Heart right ventricle (tissue), 16 donors: ENCODE data around the gene DBNL. TPM values are rescaled to one million over a fixed set of nuclear protein-coding genes. Genes with fewer than 3 reads are reported as not detected.

Experiments used
- ATAC-seq, 8 donors: fragments of 200-7000 bp; cut with Tn5 transposase; one replicate each; pipeline ENCODE4 v1.9.1; 2020; ENCODE audit warnings: mild to moderate bottlenecking in 8 of 8, moderate library complexity in 8 of 8, moderate number of reproducible peaks in 1 of 8
- DNase-seq, 2 donors: peaks; one replicate each; pipeline ENCODE4 v3.0.0-alpha.2; 2020
- H3K27ac ChIP-seq, 10 donors: fragments of 200-600 bp; sonication (generic) in 2 of 10; one replicate each; pipeline versions ENCODE4 v1.5.0 to v1.8.0; 2020 to 2022; ENCODE audit warnings: mild to moderate bottlenecking in 3 of 10
- H3K27me3 ChIP-seq, 7 donors: fragments of 200-600 bp; one replicate each; pipeline ENCODE4 v1.8.0; 2021 to 2022; ENCODE audit warnings: mild to moderate bottlenecking in 2 of 7
- H3K36me3 ChIP-seq, 9 donors: fragments of 200-600 bp; sonication (generic) in 1 of 9; one replicate each; pipeline versions ENCODE4 v1.5.0 to v1.8.0; 2020 to 2022; ENCODE audit warnings: mild to moderate bottlenecking in 2 of 9
- H3K4me1 ChIP-seq, 9 donors: fragments of 200-600 bp; sonication (generic) in 1 of 9; one replicate each; pipeline versions ENCODE4 v1.5.0 to v1.8.0; 2020 to 2022; ENCODE audit warnings: mild to moderate bottlenecking in 4 of 9
- H3K4me3 ChIP-seq, 10 donors: fragments of 200-600 bp; sonication (generic) in 2 of 10; one replicate each; pipeline versions ENCODE4 v1.5.0 to v1.8.0; 2020 to 2022; ENCODE audit warnings: mild to moderate bottlenecking in 7 of 10, moderate library complexity in 2 of 10
- H3K9me3 ChIP-seq, 11 donors: fragments of 200-600 bp in 10 of 11; sonication (generic) in 2 of 11; one replicate each; pipeline versions ENCODE4 v1.5.0 to v1.8.0; 2013 to 2022; ENCODE audit warnings: mild to moderate bottlenecking in 2 of 11, control low read depth in 1 of 11, moderate library complexity in 1 of 11
- CTCF ChIP-seq, 9 donors: fragments of 200-600 bp; sonication (generic) in 2 of 9; IDR thresholded peaks; one replicate each; pipeline versions ENCODE4 v1.5.0 to v1.8.0; 2021 to 2022; ENCODE audit warnings: antibody characterized with exemption in 9 of 9, mild to moderate bottlenecking in 5 of 9, moderate library complexity in 1 of 9
- WGBS, 2 donors: extraction: QIAGEN DNeasy Blood & Tissue Kit; methylation state at CpG; one replicate each; pipeline ENCODE4 v1.1.7; 2013; ENCODE audit warnings: inconsistent platforms in 1 of 2; 5-methylcytosine and 5-hydroxymethylcytosine counted together
- intact Hi-C, 10 donors: fragments of 100-400 bp; cut with DNase I; formaldehyde crosslinking; loops; one replicate each; pipeline versions ENCODE4 v1.11.1 to v1.14.2; 2022
- polyA plus RNA-seq, 2 donors: library from polyadenylated mRNA; stranded (reverse); fragments of 200-250 nt; gene quantifications; one replicate each; pipeline ENCODE4 v1.2.3, GENCODE V29; 2013
- total RNA-seq, 10 donors: library from RNA; stranded (reverse); fragmentation: NEBNext Ultra II Directional in 3 of 10; extraction: Animal tissue kit (Norgen Biotek cat#: 25700) in 3 of 10; gene quantifications; one replicate each; pipeline versions ENCODE4 v1.2.1 to v1.2.4, GENCODE V29; 2021 to 2023
- donor health status: Arrhythmogenic right ventricular cardiomyopathy.
- donor health status: ischemic (EF 13 %, LVEDD 7.1; RV severe dilation, severe dysfunction).
- donor health status: healthy with polysubstance abuse.
- donor health status: DM: no; HTN: yes; CAD: no.
- donor health status: DM: no; HTN: no; CAD: no.
- donor health status: ischemic (EF 25% LVEDD 6.9; RV normal size, moderate dysfunction).
- donor health status: ischemic (EF 25% LVEDD 5.7; RV mildly dilated, moderate dysfunction).
- donor health status: healthy.
- donor health status: DM: yes; HTN: yes; CAD: no.
- donor health status: Ischemic cardiomyopathy.
- donor health status: ischemic (EF 35%, LVEDD 5.7; RV mildly dilated, moderate dysfunction).
- donor health status: nonischemic (EF 11% LVEDD 7.7; RV severe dilation, severe dysfunction).
- donor health status: DM: yes; HTN: yes; CAD: no.
- donor health status: PGD.
- donor health status: ischemic (EF 29% LVEDD 5.4; RV normal size, mild dysfunction).
- donor health status: nonischemic (EF 23%, LVEDD 6.1; RV moderate dilation, normal function).

Gene DBNL
- total and polyA plus RNA-seq, 12 donors = 26.0 to 74.3 (median 35.4) TPM

GRCh38 chr7:44094365-44094764 is 49.9 kb downstream of the DBNL start:
- intact Hi-C loops = no loop called here
- WGBS, 2 donors = 74 to 80% methylated on average over 2 of the region's 2 CpGs
- TF ChIP-seq CTCF (IDR thresholded peaks at IDR 0.05) = no peak
- H3K27me3 ChIP-seq = no peaks in the 10 kb centered on the region
- no peak for ATAC-seq
- no peak overlapping the region for H3K4me3 ChIP-seq
- no peak for DNase-seq
- H3K27ac ChIP-seq = peak overlapping the region in 4 of 10 donors; percentile 9 to 64 (median 38)
- peaks cover 0 to 30% (median 5%) of the 10 kb centered on the region in 9 donors for H3K4me1 ChIP-seq
- H3K9me3 ChIP-seq = no peaks in the 10 kb centered on the region
- no peaks in the 10 kb centered on the region for H3K36me3 ChIP-seq

- intact Hi-C loops = no loop called here
- no peak for DNase-seq
- peak overlapping the region in 4 of 10 donors; percentile 9 to 64 (median 51) for H3K27ac ChIP-seq
Observed at GRCh38 chr7:44094883-44095592, 50.5 kb downstream of the DBNL start.

GRCh38 chr7:44095781-44096180 is 51.3 kb downstream of the DBNL start:
- intact Hi-C loops = no loop called here
- Histone ChIP-seq H3K36me3 (no peaks in the 10 kb centered on the region), H3K27me3 (no peaks in the 10 kb centered on the region), H3K4me1 (peaks cover 0 to 37% (median 7%) of the 10 kb centered on the region in 9 donors), H3K27ac (peak overlapping the region in 3 of 10 donors; percentile 12 to 64 (median 49)), H3K9me3 (no peaks in the 10 kb centered on the region), H3K4me3 (no peak overlapping the region)
- 97 to 100% methylated on average over 3 of the region's 3 CpGs for WGBS, 2 donors
- DNase-seq (no peak), ATAC-seq (no peak)
- no peak for TF ChIP-seq CTCF (IDR thresholded peaks at IDR 0.05)

More at GRCh38 chr7:44094883-44095592, 50.5 kb downstream of the DBNL start:
- Histone ChIP-seq H3K27me3 (no peaks in the 10 kb centered on the region), H3K9me3 (no peaks in the 10 kb centered on the region), H3K36me3 (no peaks in the 10 kb centered on the region), H3K4me1 (peaks cover 0 to 36% (median 5%) of the 10 kb centered on the region in 9 donors), H3K4me3 (no peak overlapping the region)
- TF ChIP-seq CTCF (IDR thresholded peaks at IDR 0.05) = no peak
- ATAC-seq = peak in 1 of 8 donors; percentile 22
- 60 to 65% methylated on average over 2 of the region's 2 CpGs for WGBS, 2 donors

- WGBS, 2 donors = 82 to 84% methylated on average over 8 of the region's 8 CpGs
- ATAC-seq = peak in 1 of 8 donors; percentile 16
Observed at GRCh38 chr7:44096326-44096881, 51.9 kb downstream of the DBNL start.

More at GRCh38 chr7:44096326-44096881, 51.9 kb downstream of the DBNL start:
- DNase-seq = no peak
- Histone ChIP-seq H3K36me3 (no peaks in the 10 kb centered on the region), H3K27me3 (no peaks in the 10 kb centered on the region), H3K9me3 (no peaks in the 10 kb centered on the region), H3K27ac (peak overlapping the region in 1 of 10 donors; percentile 64), H3K4me3 (no peak overlapping the region), H3K4me1 (peaks cover 0 to 43% (median 7%) of the 10 kb centered on the region in 9 donors)
- intact Hi-C loops = no loop called here
- TF ChIP-seq CTCF (IDR thresholded peaks at IDR 0.05) = no peak
